Loucy (cell line): ENCODE results near the gene NES.

Experiments used
- H2AFZ ChIP-seq: fragments of 200-600 bp; sonication (generic); 2 replicates; pipeline ENCODE4 v1.6.0; 2016; ENCODE audit warnings: antibody characterized with exemption, mild to moderate bottlenecking, low read length, moderate library complexity
- H3F3A ChIP-seq: fragments of 200-600 bp; 2 replicates; pipeline ENCODE4 v1.6.0; 2016; ENCODE audit warnings: antibody characterized with exemption, low read depth, mild to moderate bottlenecking
- H3K27me3 ChIP-seq: fragments of 200-600 bp; sonication (generic); 2 replicates; pipeline ENCODE4 v1.6.1; 2014; ENCODE audit warnings: low read length, mild to moderate bottlenecking; ENCODE audit not compliant: insufficient read depth, poor library complexity, severe bottlenecking
- H3K36me3 ChIP-seq: fragments of 200-600 bp; sonication (generic); 2 replicates; pipeline ENCODE4 v1.6.1; 2016; ENCODE audit warnings: low read length; ENCODE audit not compliant: insufficient read depth
- H3K4me1 ChIP-seq: fragments of 200-600 bp; sonication (generic); 2 replicates; pipeline ENCODE4 v1.5.1; 2014; ENCODE audit warnings: low read length, mild to moderate bottlenecking; ENCODE audit not compliant: insufficient read depth, poor library complexity, severe bottlenecking
- H3K4me2 ChIP-seq: fragments of 200-600 bp; sonication (generic); 2 replicates; pipeline ENCODE4 v1.6.0; 2014; ENCODE audit warnings: antibody characterized with exemption, low read length, low read depth, mild to moderate bottlenecking; ENCODE audit not compliant: poor library complexity, severe bottlenecking
- H3K4me3 ChIP-seq: fragments of 200-600 bp; sonication (generic); 2 replicates; pipeline ENCODE4 v1.5.1; 2014; ENCODE audit warnings: low read length, mild to moderate bottlenecking, mixed read lengths; ENCODE audit not compliant: poor library complexity, severe bottlenecking
- H3K79me2 ChIP-seq: fragments of 200-600 bp; sonication (generic); 2 replicates; pipeline ENCODE4 v1.6.1; 2014; ENCODE audit warnings: low read length; ENCODE audit not compliant: insufficient read depth
- H3K9ac ChIP-seq: fragments of 200-600 bp; sonication (generic); 2 replicates; pipeline ENCODE4 v1.6.0; 2014; ENCODE audit warnings: mild to moderate bottlenecking, low read depth, low read length, moderate library complexity; ENCODE audit not compliant: poor library complexity, severe bottlenecking
- H3K9me2 ChIP-seq: fragments of 200-600 bp; sonication (generic); replicated peaks from 2 replicates; pipeline ENCODE4 v1.6.1; 2016; ENCODE audit warnings: low read depth, low read length, mixed read lengths
- H3K9me3 ChIP-seq: fragments of 200-600 bp; sonication (generic); 2 replicates; pipeline ENCODE4 v1.6.1; 2014; ENCODE audit warnings: mild to moderate bottlenecking, antibody characterized with exemption, low read length, low read depth; ENCODE audit not compliant: insufficient read depth
- H4K20me1 ChIP-seq: fragments of 200-600 bp; sonication (generic); 2 replicates; pipeline ENCODE4 v1.6.0; 2014; ENCODE audit warnings: antibody characterized with exemption, low read length, mild to moderate bottlenecking; ENCODE audit not compliant: insufficient read depth, poor library complexity, severe bottlenecking
- CTCF ChIP-seq: fragments of 200-600 bp; sonication (generic); conservative IDR thresholded peaks from 2 replicates; pipeline ENCODE4 v1.5.1; 2014; ENCODE audit warnings: mild to moderate bottlenecking, antibody characterized with exemption, low read length
- EZH2phosphoT487 ChIP-seq: fragments of 200-600 bp; IDR thresholded peaks from 2 replicates; pipeline ENCODE4 v1.6.1; 2018; ENCODE audit warnings: antibody characterized with exemption, mild to moderate bottlenecking, moderate library complexity, borderline replicate concordance

The NES gene

GRCh38 chr1:156622581-156623297, 54.5 kb downstream of the NES start:
- no peaks in the 10 kb centered on the region for H3K36me3 ChIP-seq
- no peak overlapping the region for H3K4me3 ChIP-seq
- no peaks in the 10 kb centered on the region for H3K9me3 ChIP-seq
- H3K4me1 ChIP-seq = peaks cover 4% of the 10 kb centered on the region
- no peaks in the 10 kb centered on the region for H3K9me2 ChIP-seq
- TF ChIP-seq CTCF (no peak), EZH2phosphoT487 (no peak)
- H3F3A ChIP-seq = no peaks in the 10 kb centered on the region
- H3K9ac ChIP-seq = no peak overlapping the region
- no peaks in the 10 kb centered on the region for H3K79me2 ChIP-seq
- H3K27me3 ChIP-seq = no peaks in the 10 kb centered on the region
- no peak overlapping the region for H2AFZ ChIP-seq
- no peaks in the 10 kb centered on the region for H4K20me1 ChIP-seq
- H3K4me2 ChIP-seq = no peak overlapping the region

GRCh38 chr1:156619582-156619955, 57.6 kb downstream of the NES start:
- H3K27me3 ChIP-seq = no peaks in the 10 kb centered on the region
- H3F3A ChIP-seq = no peaks in the 10 kb centered on the region
- H3K4me1 ChIP-seq = peaks cover 4% of the 10 kb centered on the region
- H3K4me2 ChIP-seq = no peak overlapping the region
- no peaks in the 10 kb centered on the region for H3K9me3 ChIP-seq
- no peaks in the 10 kb centered on the region for H3K79me2 ChIP-seq
- H4K20me1 ChIP-seq = no peaks in the 10 kb centered on the region
- H3K9ac ChIP-seq = no peak overlapping the region
- H2AFZ ChIP-seq = no peak overlapping the region
- no peaks in the 10 kb centered on the region for H3K36me3 ChIP-seq
- H3K9me2 ChIP-seq = no peaks in the 10 kb centered on the region
- TF ChIP-seq EZH2phosphoT487 (no peak), CTCF (no peak; the same call in 1 of the 2 replicates)
- no peak overlapping the region for H3K4me3 ChIP-seq

GRCh38 chr1:156618853-156619581, 58.2 kb downstream of the NES start, which contains the start of gene HAPLN2:
Gene HAPLN2, plus strand, starts transcription at chr1:156619415. Its CDS starts 4,076 bp downstream, at chr1:156623491.
- Histone ChIP-seq H3K36me3 (no peaks in the 10 kb centered on the region), H3K4me3 (no peak within 1 kb of the TSS), H3K4me2 (peak within 1 kb of the TSS; percentile 44), H3K9me3 (no peaks in the 10 kb centered on the region), H3F3A (no peaks in the 10 kb centered on the region), H4K20me1 (no peaks in the 10 kb centered on the region), H3K79me2 (no peaks in the 10 kb centered on the region), H3K4me1 (peaks cover 4% of the 10 kb centered on the region), H3K27me3 (no peaks in the 10 kb centered on the region), H2AFZ (no peak within 1 kb of the TSS), H3K9ac (no peak within 1 kb of the TSS), H3K9me2 (no peaks in the 10 kb centered on the region)
- TF ChIP-seq CTCF (peak; percentile 73), EZH2phosphoT487 (no peak)
